Measurements from ENCODE around the gene HNRNPU. TPM values are rescaled to one million over a fixed set of nuclear protein-coding genes. Genes with fewer than 3 reads are reported as not detected.
A peak's percentile ranks its signal among the peaks of the same experiment; 100 is the strongest.

HNRNPU gene
- total and polyA plus RNA-seq, 11 donors: 85.6 to 218 (median 167) TPM

GRCh38 chr1:244815600-244816099 is 48.7 kb downstream of the HNRNPU start:
- DNase-seq (no peak), ATAC-seq (no peak)
- intact Hi-C loops (cut with DNase I): no loop called here
- Histone ChIP-seq H3K4me3 (peak overlapping the region in 6 of 12 donors; percentile 14 to 52 (median 25)), H3K4me1 (peaks cover 0 to 7% (median 0%) of the 10 kb centered on the region in 12 donors), H3K36me3 (no peaks in the 10 kb centered on the region), H3K9me3 (no peaks in the 10 kb centered on the region), H3K27ac (peak overlapping the region in 1 of 12 donors; percentile 35), H3K27me3 (peaks cover 0 to 4% (median 0%) of the 10 kb centered on the region in 9 donors)
- TF ChIP-seq POLR2A (IDR thresholded peaks at IDR 0.05) (no peak), CTCF (IDR thresholded peaks at IDR 0.05) (no peak)
- 49 to 59% (median 54%) methylated on average over 15 of the region's 15 CpGs for WGBS, 4 donors

GRCh38 chr1:244813327-244813726 is 51.0 kb downstream of the HNRNPU start:
- no peaks in the 10 kb centered on the region for H3K9me3 ChIP-seq
- intact Hi-C loops (cut with DNase I): no loop called here
- H3K4me3 ChIP-seq: no peak overlapping the region
- no peaks in the 10 kb centered on the region for H3K36me3 ChIP-seq
- no peak overlapping the region for H3K27ac ChIP-seq
- H3K4me1 ChIP-seq: peaks cover 0 to 7% (median 0%) of the 10 kb centered on the region in 12 donors
- H3K27me3 ChIP-seq: peaks cover 0 to 4% (median 0%) of the 10 kb centered on the region in 9 donors
- whole genome bisulfite sequencing, 4 donors: 77 to 81% (median 80%) methylated on average over 4 to 6 of the region's 6 CpGs
- TF ChIP-seq CTCF (IDR thresholded peaks at IDR 0.05) (no peak), POLR2A (IDR thresholded peaks at IDR 0.05) (no peak)
- DNase-seq: no peak
- ATAC-seq: no peak

DNA sequence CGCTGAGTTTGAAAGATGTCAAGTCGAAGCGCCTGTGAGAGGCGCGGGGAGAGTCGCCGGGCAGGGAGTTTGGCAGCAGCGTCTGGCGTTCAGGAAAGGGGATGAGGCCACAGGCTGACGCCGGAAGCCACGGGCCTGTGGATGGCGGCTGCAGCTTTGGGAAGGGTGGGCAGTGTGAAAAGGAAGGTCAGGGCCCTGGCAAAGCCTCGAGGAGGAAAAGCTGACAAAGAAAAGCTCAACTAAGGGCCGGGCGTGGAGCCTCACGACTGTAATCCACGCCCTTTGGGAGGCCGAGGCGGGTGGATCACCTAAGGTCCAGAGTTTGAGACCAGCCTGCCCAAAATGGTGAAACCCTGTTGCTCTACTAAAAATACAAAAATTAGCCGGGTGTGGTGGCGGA is 54.1 kb downstream of the HNRNPU start:
- no peak for ATAC-seq
- DNase-seq: no peak
- no peak overlapping the region for H3K4me3 ChIP-seq
- intact Hi-C loops (cut with DNase I): no loop called here
- no peaks in the 10 kb centered on the region for H3K9me3 ChIP-seq
- no peaks in the 10 kb centered on the region for H3K36me3 ChIP-seq
- no peak overlapping the region for H3K27ac ChIP-seq
- peaks cover 0 to 4% (median 0%) of the 10 kb centered on the region in 9 donors for H3K27me3 ChIP-seq
- WGBS, 4 donors: 83 to 88% (median 87%) methylated on average over 22 of the region's 22 CpGs
- H3K4me1 ChIP-seq: no peaks in the 10 kb centered on the region
- TF ChIP-seq CTCF (IDR thresholded peaks at IDR 0.05): no peak
- TF ChIP-seq POLR2A (IDR thresholded peaks at IDR 0.05): no peak

GRCh38 chr1:244807138-244807537 is 57.2 kb downstream of the HNRNPU start:
- no peak overlapping the region for H3K27ac ChIP-seq
- ATAC-seq (no peak), DNase-seq (no peak)
- no peaks in the 10 kb centered on the region for H3K9me3 ChIP-seq
- no peaks in the 10 kb centered on the region for H3K4me1 ChIP-seq
- no peaks in the 10 kb centered on the region for H3K27me3 ChIP-seq
- no peak overlapping the region for H3K4me3 ChIP-seq
- intact Hi-C loops (cut with DNase I): no loop called here
- no peaks in the 10 kb centered on the region for H3K36me3 ChIP-seq
- TF ChIP-seq CTCF (IDR thresholded peaks at IDR 0.05) (no peak), POLR2A (IDR thresholded peaks at IDR 0.05) (no peak)
